GM21528 (cell line): ENCODE results near the gene DHX30.

ENCODE experiments used
- ATAC-seq: cut with Tn5 transposase; IDR thresholded peaks from one replicate; pipeline ENCODE4 v1.9.1; 2021; ENCODE audit warnings: mild to moderate bottlenecking, moderate library complexity; ENCODE audit not compliant: unreplicated experiment, low FRiP score

DHX30 gene

DNA sequence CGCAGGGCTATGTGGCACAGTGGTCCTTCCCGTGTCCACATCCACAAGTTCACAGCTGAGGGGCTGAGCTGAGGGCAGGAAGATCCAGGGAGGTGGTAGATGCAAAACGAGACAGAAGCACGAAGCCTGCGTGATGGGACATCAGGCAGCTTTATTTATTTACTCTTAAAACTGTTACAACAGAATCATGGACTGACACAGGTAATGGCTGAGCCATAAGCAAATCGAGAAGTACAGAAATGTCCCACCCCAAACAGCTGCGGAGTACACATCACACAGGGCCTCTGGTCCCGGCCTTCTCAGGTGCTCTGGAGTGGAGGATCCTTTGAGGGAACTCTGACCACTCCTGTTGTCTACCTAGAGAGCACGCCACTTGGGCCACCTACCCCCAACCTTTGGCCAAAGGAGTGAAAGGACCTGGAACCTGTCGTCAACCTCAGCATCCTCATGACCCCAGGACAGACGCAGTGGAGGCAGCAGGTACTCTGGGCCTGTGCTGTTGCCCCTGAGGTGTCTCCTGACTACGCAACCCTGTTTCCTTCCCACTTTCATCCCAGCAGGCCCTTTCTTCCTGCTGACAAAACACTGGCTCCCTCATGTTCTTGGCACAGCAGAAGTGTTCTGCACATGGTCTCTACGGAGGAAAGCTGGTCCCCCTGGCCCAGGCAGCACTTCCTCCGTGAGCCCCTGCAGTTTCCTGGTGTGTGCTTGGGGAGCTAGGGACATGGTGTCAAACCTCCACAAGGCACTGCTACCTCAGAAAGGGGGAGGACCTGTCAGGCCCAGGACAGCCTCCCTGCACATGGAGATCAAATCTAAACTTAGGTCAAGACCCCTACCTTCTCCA lies 47.8 kb downstream of the DHX30 start:
- ATAC-seq, result no peak

DNA sequence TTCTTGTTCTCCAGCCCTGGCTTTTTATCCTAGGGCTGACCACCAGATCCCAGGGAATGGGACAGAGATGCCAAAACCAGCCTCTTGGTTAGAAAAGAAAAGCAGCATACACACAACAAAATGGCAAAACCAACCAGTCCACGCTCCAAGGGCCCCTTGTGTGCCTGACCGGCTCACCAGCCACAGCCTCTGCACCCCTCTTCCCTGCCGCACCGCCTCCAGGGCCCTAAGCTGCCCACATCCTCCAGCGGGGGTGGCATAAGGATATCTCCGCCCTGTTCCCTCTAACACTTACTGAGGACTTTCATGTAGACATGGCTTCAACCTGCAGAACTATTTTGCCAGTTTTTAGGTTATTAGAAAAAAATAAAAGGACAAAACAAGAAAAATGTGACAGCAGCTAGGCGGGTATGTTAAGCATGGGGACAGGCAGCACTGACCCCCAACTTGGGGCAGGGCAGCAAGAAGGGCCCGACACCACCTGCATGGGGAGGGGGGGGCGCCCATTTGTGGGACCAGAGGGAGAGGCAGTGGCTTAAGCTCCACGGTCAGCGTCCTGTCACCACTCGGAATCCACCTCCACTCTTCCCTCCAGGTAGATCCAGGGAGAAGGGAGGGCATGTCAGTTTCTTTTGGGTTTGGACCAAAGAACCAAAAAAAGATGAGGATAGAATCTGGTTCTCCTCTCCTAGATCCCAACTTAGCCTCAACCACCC lies 49.1 kb downstream of the DHX30 start:
- no peak for ATAC-seq

DNA sequence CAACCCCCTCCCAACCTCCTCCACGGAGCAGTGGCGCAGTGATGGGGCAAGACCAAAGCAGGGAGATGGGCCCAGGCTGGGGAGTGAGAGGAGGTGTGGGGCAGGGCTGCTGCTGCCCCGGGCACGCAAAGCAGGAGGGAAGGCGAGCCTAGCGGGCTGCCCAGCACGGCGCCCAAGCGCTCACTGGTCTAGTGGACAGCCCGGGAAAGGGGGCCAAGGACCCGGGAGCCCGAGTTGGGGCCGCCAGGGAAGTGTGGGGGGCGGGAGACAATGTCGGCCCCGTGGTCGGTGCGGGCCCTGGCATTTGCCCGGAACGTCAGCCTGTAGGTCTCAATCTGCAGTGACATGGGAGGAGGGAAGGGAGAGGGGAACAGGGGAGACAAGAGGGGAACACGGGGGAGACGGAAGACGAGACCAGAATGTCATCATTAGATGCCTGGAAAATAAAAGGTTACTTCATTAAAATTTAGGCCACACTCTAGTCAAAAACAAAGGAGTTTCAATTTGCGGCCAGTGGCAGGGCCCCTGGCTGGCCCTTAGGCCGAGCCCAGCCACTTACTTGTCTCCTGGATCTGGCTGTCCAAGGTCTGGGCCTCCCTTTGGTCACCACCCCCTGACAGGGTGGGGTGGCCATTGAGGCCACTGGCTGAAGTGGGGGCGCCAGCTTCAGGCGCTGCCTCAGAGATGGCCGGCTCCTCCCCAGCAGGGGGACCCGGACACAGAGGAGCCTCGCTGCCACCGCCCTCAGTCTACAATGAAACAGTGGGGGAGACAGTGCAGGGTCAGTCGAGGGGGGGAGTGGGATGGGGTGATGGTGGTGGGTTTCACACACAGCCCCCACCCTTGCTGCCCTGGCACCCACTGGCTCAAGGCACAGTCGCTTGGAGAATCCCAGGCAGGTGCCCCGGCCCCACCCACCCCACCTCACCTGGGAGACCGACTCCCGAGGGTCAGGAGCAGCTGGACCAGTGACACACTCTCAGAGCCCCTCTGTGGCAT lies 50.0 kb downstream of the DHX30 start:
- no peak for ATAC-seq

DNA sequence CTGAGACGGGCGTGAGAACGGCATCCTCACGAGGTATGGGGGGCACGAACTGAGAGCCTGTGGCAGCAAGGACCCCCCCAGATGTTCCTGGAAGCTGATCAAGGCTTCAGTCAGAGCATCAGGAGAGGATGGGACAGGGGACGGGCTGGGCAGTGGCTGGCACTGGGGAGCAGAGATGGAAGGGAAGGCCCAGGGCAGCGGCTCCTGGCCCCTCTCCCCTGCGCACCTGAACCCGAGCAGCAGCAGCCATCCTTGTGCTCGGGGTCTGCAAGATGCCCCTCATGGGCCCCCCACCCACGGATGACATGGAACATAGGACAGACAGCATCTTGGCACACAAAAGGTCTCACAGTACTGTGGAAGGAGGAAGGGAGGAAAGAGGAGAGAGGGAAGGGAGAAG lies 51.3 kb downstream of the DHX30 start:
- ATAC-seq, result no peak

DNA sequence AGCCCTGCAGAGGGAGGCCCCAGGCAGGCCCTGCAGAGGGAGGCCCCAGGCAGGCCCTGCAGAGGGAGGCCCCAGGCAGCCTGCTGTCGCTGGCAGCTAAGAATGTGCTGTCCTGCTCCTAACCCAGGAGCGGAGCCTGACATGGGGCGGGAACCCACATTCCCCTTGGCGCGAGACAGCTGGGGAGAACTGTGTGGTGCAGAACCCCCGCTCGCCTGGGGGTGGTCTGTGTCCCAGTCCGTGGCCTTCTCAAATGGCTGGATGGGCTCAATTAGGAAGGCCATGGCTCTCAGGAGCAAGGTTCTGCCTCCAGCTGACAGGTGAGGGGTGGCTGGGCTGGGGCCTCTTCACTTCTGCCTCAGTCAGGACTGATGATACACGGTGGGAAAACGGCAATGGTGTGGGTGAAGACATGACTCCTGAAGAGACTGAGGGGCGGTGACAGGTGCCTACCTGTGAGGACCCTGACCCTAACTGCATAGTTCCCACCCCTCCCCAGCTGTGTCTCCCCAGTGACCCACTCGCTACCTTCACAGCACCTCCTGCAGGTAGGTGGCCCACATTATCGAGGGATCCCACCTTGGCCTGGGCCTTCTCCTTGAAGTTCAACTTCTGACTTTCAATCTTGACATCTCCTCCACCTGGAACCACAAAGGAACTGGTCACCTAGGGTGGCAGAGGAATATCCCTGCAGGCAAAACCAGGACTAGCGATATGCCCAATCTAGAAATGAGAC lies 52.0 kb downstream of the DHX30 start:
- no peak for ATAC-seq

DNA sequence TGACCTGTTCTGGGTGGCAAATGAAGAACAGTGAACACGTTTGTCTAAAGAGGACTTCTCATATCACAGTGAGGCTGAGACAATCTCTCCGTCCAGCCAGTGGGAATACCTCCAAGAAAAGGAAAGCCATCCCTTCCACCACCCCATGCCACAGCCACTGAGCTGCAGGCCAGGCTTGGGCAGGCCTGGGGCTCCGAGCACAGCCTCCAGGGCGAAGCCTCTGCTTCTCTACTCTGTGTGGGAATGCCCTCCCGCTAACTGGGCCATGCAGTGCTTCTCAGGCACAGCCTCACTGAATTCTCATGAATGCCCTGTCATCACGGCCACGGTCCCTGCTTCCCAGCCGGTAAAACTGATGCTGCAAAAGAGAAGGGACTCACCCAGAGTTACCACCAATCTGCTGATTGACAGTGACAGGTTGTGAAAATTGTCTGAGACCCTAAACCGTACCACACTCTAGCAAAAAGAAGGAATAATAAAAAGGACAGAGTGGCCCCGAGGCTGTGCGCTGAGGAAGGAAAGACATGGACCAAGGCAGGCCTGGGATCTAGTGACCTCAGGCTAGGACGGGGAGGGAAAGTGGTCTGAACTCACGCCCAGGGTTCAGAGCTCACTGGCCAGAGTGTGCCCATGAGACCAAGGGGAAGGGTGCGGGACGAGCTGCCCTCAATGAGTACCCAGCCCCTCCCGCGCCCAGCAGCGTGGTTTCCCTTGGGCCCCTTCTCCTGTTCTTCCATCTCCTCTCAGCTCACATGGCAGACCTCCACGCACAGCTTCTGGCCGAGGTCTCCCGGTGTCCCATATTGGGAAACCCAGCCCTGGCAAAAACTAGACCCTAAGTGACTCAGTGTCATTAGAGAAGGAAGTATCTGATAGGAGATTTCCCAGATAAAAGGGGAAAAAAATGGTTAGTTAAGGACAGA lies 52.8 kb downstream of the DHX30 start:
- ATAC-seq, result no peak

DNA sequence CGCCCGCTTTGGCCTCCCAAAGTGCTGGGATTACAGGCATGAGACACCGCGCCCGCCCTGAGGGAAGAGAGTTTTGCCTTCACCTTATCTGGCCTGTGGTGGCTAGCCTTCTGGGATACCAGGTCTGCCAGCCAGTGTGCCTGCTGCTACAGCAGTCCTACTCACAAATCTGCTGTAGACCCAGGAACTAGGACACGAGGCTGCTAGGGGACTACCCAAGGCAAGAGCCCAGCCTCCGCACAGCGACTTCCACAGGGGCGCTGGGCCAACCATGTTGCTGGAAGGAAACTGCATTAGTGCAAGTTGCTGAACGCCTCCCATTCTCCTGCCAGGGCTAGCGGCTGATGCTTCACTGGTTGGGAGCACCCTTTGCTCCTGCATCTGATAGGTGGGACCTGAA lies 53.7 kb downstream of the DHX30 start:
- ATAC-seq, result no peak

DNA sequence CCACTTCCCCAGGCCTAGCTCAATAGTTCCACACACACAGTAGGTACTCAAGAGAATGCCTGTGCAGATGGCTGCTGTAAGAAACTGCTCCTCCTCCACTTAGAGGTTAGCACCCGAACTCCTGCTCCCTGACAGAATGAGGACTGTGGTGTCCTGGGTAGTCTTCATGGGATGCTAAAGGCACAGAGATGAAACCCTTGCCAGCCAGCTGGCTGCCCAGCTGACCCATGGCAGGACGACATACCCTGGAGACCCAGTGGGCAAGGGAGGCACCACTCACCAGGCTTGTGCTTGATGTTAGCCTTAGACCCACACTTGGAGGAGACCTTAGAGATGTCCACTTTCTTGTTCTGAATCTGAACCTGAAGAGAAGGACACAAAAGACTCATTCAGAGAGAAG lies 54.2 kb downstream of the DHX30 start:
- ATAC-seq, result no peak

DNA sequence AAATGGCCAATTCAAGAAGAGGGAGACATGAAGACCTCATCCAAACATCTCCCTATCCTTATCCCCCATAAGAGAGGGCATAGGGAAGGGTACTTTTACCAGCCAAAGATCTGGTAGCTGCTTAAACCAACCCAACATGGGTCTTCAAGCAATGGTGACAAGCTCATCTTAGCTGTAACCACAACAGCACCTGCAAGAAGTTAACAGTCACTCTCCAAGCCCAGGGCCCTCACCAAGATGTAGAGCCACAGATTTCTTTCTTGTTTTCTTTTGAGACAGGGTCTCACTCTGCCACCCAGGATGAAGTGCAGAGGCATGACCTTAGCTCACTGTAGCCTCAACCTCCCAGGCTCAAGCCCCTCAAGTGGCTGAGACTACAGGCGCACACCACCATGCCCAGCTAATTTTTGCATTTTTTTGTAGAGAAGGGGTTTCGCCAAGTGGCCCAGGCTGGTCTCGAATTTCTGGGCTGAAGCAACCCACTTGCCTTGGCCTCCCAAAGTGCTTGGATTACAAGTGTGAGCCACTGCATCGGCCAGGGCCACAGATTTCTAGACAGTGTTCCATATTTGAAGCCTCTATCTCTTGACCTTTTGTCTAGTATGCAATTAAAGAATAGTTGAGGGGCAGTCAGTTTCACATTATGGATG lies 57.1 kb downstream of the DHX30 start:
- no peak for ATAC-seq

DNA sequence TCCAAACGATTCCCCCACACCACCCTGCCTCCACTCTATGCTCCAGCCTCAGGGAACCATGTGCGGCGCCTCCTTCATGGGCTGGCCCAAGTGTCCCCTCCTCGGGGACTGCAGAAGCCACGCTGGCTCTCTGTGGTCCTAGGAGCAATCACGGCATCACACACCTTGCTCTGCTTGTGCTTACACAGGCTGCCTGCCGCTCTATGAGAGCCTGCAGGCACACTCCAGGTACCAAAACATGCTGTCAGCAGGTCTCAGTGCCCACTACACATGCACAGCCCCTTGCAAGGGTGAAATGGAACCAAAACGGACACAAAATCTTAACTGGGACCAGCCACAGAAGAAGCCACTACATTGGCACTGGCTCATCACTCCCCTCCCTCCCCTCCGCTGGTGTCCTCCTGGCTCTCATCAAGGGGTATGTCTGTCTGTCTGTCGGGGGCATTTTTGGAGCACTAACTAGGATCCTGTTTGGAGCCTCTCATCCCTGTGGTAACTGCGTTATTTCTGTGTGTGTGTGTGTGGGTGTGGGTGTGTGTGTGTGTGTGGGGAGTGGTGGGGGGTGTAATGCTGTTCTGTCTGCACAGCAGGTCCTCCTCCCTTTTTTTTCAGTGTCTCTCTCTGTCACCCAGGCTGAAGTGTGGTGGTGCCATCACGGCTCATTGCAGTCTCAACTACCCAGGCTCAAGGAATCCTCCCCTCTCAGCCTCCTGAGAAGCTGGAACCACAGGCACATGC lies 60.6 kb downstream of the DHX30 start:
- ATAC-seq, result no peak

DNA sequence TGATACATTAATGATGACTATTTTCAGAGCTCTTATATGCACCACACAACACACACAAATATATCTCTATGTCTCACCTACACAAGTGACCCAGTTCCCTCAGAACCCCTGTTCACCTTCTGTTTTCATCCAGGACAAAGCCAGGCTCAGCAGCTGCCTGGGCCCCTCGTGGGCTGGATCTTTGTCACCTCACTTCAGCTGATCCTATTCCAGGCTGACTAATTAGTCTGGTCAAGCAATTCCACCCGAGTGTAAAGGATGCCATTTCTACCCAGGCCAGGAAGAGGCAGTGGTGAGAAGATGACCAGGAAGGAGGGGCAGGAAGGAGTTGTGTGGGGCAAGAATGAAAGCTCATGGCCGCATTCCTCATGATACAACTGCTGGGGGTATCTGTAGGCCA lies 62.3 kb downstream of the DHX30 start:
- ATAC-seq, result no peak

DNA sequence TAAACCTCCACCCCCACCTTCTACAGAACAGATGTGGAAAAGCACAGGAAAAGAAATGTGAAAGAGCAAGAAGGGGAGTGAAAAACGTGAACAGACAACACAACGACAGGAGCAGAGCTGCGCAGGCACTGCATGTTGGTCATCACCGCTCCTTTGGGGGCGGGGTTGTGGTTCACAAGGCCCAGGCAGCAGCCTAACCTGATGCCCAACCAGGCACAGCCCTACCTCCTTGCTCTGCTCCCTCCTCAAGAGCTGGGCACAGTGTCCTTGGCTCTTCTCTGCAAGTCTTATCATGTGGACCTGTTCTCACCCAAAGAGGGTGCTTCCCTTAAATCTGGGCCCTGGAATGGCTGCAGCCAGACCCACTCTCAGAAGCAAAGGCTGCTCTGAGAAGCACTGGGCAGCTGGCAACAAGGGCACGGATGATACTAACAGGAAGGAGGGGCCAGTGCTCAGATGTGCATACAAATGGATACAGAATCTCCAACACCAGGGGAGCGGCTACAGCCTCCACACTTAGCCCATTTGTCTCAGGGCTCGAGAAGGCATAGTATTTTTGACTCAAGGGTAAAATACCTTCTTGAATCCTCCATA lies 64.6 kb downstream of the DHX30 start:
- no peak for ATAC-seq

DNA sequence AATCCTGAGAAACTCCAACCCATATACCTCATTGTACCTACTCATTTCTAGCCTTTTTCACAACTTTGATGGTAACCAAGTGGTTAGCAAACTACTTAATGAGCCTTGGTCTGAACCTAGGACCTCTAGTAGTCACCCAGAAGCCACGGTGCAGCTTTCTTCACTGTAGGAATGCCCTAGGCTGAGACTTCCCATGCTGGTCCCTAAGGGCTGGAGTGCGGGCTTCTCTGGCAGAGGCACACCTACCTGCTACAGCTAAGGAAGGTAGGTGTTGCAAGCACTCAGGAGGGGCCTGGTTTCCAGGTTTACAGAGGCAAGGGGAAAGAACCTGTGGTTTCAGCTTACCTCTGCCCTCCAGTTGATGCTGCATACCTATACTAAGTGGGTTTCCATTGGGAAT lies 65.4 kb downstream of the DHX30 start:
- no peak for ATAC-seq

DNA sequence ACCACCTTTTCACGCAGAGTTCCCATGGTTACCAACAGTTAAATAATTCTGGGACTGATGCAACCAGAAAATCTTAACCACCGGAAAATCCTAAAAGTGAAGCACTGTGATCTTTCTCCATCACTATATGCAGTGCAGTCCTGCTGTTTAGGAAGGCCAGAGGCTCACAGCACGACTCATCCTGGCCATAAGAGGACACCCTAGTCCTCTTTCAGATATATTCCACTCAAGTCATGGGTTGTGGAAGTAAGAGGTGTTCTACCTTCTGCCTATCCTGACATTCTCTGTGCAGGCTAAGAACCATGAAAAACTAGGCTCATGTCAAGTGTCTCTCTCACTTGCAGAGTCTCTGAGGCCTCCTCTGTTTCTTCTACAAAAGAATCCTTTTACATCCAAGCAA lies 67.2 kb downstream of the DHX30 start:
- ATAC-seq, result no peak

DNA sequence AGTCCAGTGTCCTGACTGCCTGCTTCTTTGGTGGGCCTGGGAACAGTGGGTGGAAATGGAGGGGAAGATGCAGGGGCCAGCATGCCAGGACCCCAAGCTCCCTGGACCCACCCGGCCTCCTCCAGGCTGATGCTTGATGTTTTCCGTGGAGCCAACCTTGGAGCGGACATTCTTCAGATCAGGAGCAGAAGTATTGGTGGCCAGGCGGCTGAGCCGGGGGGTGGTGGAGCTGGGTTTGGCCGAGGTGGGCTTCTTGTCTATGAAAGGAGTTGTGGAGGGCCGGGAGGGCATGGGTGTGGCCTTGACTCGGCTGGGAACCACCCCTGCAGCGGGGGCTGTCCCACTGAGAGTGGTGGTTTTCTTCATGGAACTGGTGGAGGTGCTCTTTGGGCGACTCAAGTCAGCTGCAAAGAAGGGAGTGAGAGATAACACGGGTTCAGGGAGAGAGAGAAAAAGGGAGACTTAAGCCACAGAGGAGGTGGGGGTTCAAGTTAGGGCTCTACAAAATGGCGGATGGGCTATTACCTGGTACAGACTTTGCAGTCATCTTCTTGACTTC lies 67.8 kb downstream of the DHX30 start:
- ATAC-seq, result no peak

DNA sequence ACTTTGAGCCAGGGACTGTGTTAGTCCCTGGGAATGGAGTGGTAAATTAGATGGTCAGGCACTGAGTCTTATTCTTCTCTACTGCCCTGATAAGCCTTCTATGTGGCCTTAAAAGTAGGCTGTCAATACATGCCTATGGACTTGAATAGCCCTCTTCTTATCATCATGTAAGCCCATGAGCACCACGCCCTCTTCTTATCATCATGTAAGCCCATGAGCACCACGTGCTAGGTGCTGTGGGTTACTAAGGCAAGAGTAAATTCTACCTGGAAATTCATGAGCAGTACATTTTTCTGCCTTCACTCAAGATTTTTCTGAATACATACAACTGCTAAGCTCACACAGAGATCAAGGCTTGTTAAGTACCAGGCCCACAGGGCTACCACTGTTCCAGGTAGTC lies 68.5 kb downstream of the DHX30 start:
- no peak for ATAC-seq

DNA sequence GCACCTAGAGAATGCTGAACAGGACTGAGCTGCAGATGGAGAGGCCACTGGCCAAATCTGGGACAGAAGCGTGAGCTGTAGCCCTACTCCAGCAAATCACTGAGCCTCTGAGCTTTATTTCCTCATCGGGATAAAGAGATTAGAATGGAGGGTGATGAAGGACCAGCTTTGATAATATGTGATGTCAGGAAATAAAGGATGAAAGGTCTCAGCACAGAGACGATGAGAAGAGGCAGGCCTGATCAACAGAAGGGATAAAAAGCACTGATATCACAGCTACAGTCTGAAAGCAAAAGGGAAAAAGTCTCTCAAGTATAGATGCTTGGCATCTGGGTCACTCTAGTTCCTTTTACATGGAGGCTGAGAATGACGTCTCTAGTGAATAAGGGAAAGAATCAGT lies 70.0 kb downstream of the DHX30 start:
- no peak for ATAC-seq
